ENCODE data around the gene GOLT1A. TPM values are rescaled to one million over a fixed set of nuclear protein-coding genes. Genes with fewer than 3 reads are reported as not detected.

GOLT1A gene
- polyA plus RNA-seq, 1 donor = 3.5 TPM

DNA sequence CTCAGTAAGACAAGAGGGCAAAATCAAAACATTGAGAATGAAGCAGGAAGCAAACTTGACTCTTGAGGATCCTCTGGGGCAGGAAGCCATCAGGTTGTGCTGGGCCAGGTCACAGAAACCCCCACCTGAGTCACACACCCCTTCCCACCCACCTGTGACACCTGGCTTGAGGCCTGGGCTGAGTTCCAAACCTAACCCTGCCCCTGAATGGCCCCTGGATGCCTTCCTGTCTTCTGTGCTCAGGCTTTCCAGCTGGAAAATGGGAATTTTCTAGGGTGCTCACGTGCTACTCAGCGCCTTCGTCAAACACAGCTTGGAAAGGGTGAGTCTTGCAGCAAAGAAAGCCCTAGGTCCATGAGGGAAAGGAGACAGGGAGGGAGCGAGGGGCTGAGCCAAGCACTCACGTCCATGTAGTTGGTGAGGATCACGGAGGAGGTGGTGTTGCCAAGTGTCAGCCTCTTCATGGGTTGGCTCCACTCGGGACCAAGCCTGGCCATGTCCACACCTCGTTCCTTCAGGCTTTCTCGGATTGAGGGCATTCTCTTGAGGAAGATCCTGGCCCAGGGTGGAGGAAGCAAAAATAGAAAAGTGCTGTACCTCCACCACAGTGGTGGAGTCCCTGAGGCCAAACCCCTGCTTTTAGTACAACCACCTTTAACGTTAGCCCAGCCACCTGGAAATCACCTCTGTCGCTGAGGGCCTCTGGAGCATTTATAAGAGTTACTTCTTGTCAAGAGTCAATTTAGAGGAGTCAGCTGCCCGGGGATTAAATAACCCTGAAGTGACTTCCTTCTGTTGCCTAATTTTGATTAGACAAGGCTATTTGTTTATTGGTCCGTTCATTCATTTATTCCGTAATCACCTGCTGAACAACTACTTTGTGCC is 51.9 kb downstream of the GOLT1A start:
- DNase-seq = no peak

DNA sequence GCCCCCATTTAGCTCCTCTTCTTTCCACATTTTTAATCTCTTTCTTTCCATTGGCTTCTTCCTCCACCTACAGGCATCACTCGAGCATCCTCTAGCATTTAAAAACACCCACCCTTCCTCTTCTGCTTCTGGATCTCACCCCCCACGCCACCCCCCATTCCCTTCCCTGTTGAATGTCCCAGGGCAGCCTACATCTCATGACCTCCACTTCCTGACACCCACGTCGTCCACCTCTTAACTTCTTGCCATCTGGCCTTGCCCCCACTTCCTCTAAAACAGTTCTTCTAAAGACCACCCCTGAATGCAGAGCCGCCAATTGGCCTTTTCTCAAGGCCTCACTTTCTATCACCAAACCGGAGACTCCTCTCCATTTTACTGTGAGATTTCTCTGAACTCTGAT is 55.8 kb downstream of the GOLT1A start:
- no peak for DNase-seq

DNA sequence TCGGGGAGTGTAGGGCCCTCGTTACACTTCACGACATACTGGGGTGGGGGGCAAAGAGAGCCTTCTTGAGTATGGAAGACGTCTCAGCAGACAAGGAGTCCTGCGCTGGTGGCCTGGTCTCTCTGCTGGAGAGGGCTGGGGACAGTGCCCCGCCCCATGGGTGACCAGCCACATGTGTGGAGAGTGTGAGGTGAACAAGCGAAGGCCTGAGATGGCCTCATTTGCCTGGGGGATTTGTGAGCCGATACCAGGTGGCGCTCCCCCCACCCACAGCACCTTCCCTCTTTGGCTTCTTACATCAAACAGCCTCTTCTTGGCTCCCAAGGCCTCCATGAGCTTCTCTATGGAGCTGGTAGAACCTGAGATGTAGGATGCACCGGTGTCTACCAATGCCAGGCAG is 57.9 kb downstream of the GOLT1A start:
- no peak for DNase-seq

DNA sequence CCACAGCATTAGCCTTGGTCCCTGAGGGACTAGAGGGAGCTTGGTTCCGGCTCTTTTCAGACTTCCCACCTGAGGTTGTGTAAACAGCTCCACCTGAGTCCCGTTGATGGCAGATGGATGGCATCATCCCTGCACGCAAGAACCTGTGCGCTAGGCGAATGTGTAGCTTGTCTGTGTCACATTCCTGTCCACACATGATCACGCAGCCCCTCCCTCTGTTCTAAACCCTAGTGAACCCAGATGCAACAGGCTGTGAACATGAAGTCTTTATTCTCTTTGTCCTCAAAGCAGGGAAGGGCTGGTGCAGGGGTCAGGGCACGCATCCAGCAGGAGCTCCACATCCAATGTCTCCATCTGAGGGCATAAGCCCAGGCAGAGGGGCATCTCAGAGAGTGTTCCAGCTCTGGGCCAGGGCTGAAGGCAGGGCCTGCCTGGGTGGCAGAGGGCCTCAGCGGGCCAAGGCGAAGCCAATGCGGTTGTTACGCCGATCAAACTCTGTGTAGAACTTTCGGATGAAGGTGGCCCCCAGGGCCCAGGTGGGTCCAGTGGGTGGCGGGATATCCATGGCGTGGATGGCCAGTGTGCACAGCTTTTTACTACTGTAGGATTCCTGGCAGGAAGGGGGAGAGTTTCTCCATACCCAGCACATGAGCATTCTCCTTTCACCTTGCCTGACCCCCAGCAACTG is 59.1 kb downstream of the GOLT1A start:
- no peak for DNase-seq

DNA sequence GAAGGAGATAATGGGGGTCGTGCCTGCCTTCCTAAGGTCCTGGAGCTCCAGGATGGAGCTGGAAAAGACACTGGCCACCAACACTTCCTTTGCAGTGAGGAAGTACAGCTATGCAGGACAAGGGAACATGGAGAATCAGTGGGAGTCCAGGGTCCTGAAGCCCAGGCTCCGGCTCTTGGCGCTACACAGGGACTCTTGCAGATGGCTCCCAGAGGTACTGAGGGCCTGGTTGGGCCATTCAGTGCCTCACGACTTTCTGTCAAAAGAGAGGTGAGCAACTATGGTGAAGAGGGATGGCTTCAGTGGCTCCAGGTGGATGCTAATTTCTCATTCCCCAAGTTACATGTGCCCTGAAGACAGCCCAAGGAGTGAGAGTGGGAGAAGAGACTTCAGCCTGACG is 60.1 kb downstream of the GOLT1A start:
- DNase-seq = no peak

DNA sequence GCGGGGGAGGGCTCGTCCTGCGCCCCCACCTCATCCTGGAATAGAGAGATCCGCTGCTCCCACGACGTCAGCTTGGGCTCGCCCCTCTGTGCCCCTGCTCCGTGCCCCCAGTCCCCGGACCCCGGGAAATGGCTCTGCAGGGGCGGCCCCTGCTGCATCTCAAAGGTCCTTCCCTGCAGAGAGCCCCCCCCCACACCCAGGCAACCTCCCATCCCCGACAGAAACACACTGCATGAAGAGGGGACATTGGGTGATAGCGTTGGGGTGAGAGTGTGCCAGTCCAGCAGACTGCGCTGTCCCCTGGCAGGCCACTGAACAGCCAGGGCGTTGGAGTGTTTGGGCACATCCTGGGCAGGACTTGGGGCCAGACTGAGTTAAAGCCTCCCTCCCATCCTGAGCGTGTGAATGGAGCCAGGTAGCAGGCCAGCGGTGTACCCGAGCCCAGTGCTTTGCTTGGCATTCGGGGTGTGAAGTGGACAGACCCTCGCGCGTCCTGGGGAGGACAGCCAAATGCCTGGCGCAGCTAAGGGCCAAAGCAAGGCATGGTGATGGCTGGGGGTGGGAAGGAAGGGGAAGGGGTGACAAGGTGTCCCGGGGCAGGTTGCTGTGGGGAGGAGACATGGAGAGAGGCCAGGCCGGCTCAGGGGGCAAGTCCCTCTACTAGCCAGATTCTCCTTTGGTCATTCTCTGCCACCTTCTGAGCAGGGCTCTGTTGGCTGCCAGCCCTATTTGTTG is 61.3 kb downstream of the GOLT1A start:
- DNase-seq = no peak

DNA sequence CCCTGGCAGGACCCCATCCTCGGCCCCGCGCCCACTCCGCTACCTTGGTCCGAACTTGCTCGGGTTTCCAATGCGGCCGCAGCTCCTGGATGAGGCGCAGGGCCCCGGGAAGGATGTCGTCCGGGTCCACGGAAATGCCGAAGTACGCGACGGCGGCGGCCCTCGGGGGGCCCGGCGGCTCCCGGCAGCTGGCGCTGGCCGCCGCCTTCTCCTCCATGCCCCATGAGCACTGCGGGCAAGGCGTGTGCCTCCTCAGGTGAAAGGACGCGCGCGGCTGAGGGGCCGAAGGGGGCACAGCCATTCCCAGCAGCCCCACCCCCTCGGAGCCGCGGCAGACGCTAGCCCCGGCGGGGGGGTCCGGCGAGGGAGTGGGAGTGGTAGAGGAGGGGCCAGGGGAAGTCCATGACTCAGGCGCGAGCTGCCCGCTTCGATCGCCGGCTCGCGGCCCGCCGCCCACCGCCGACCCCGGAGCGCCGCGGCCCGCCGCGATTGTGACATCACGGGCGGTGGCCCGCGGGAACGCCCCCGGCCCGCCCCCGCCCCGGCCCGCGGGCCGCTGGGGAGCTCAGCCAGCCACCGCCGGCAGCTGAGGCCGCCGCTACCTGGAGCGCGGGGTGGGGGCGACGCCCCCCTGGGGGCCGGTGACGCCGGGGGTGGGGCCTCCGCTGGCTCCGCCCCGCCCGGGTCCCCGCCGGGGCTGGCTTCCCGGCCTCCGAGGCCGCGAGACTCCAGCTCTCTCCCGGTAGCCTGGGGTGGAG is 62.1 kb downstream of the GOLT1A start, which contains the start of gene ETNK2:
Gene ETNK2, minus strand, starts transcription at position 493 of the 758 bp plus-strand sequence. Its CDS starts 192 bp downstream, at position 301.
- DNase-seq = peak; percentile 60

DNA sequence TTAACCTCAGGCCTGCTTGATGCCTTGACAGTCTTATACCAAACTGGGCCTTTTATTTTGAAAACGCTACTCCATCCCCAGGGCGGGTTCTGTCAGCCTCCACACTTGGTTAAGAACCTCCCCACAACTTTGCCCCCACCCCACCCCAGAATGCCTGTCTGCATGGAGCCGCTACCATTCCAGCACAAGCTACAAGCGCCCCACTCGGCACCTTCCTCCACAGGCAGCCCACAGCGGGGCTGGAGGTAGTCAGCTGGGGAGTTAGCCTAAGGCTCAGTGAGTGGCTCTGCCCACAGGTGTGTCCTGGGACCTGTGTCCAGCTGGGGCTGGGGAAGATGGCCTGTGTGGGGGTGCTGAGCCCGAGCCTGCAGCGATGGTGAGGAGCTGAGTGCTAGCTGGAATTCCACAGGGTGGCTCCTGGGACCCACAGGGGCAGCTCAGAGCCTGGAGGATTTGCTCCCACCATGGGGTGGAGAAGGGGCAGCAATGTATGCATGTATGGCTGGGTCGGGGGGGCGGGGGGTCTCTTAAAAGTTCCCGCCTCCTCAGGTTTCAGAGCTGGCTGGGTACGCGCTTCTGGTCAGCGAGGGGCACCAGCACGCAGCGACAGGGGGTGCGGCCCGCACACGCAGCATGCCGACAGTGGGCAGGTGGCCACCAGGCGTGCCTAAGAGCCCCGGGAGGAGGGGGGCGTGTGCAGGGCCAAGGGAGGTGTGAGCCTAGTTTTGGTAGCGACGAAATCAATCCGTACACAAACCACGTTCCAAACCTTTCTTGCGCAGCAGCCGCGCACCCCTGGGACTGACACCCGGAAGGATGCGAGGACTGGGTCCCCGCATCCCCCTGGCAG is 62.9 kb downstream of the GOLT1A start:
- DNase-seq = no peak

DNA sequence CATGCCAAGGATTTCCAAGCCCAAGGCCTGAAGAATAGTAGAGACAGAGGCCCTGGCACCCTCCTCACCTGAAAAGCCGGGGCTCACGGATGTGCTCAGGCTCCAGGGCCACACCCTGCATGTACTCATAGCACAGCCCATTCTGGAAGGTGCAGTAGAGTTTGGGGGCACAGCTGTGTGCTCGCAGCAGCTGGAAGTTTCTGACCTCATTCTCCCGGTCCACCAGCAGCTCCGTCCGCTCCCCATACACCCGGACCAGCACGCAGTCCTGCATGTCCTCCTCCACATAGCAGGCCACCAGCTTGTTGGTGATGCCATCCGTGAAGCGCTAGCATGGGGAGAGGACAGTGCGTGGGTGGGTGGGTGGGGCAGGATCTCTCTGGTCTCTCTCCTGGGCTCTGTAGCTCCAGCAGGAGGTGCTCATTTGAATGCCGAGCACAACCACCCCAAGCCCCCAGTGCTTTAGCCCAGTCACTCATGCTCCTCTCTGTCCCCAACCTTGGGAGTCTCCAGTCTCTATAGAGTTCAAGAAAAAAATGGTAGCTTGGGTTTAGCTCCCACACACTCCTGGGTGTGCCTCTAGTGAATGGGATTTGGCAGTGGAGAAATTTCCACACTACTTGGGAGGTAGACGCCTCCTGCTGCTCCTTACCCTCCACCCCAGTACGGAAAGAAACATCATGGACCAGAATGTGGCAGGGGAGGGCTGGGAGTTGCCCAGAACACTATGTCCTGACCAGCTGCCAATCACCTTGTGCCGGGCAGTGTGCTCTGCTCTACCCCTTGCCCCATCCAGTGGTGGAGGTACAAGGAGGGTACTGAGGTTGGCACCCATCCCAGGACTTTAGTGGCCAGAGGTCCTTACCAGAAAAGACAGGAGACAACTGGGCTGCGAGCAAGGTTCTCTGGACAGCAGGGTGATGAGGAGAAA is 63.9 kb downstream of the GOLT1A start:
- no peak for DNase-seq

DNA sequence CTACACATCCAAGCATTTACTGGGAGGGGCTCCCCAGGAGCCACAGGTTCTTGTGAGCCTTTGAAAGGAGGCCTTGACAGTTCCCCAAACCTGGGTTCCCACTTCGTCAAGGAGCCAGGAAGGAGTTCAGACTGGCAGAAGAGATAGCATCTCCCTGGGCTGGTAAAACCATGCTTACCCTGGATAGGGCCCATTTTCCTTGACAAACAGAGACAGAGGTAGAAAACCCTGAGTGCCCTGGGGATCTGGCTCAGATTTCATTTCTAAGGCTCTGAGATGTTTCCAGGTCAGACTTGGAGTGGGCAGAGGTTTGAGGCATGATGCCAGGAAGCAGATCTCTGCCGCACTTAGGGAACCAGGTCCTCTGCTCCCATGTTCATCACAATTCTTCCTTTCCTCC is 64.7 kb downstream of the GOLT1A start:
- DNase-seq = no peak

Other genes starting within 250 kb of the GOLT1A start
- gene SOX13, start 140.9 kb downstream of the GOLT1A start, polyA plus RNA-seq (ENCODE audit: insufficient read length) = 49.9 TPM
- gene ETNK2, start 61.9 kb downstream of the GOLT1A start, polyA plus RNA-seq (ENCODE audit: insufficient read length) = 26.8 TPM
- gene REN, start 47.7 kb downstream of the GOLT1A start, polyA plus RNA-seq (ENCODE audit: insufficient read length) = 15.3 TPM
- gene KISS1, start 17.5 kb downstream of the GOLT1A start, polyA plus RNA-seq (ENCODE audit: insufficient read length) = not detected
- gene PLEKHA6, start 145.9 kb upstream of the GOLT1A start, polyA plus RNA-seq (ENCODE audit: insufficient read length) = 46.1 TPM
- 44.1 TPM for gene PPP1R15B, start 197.8 kb upstream of the GOLT1A start, polyA plus RNA-seq (ENCODE audit: insufficient read length)

All from left kidney (tissue), 2 donors.